Spleen (tissue), 11 donors: Measurements from ENCODE around the gene REPS2. TPM values are rescaled to one million over a fixed set of nuclear protein-coding genes. Genes with fewer than 3 reads are reported as not detected.
"Not testable (repeated sequence)": the region's sequence is repeated elsewhere in the genome, so short reads cannot be mapped to it uniquely, and the experiment has no call there.

Experiments
- DNase-seq: peaks from one replicate; pipeline ENCODE4 v3.0.0-alpha.2; 2020
- H3K27ac ChIP-seq, 8 donors: fragments of 200-600 bp; sonication (generic) in 7 of 8; 1 replicate in 4 of 8; 2 replicates in 4 of 8; pipeline versions ENCODE4 v1.5.0 to v1.8.0; 2016 to 2021; ENCODE audit warnings: inconsistent platforms in 4 of 8, mild to moderate bottlenecking in 4 of 8, moderate library complexity in 1 of 8
- H3K27me3 ChIP-seq, 7 donors: fragments of 200-600 bp; sonication (generic) in 6 of 7; replicated peaks in 1 of 7; 1 replicate in 4 of 7; 2 replicates in 3 of 7; pipeline versions ENCODE4 v1.5.0 to v1.8.0; 2016 to 2021; ENCODE audit warnings: inconsistent platforms in 3 of 7, mild to moderate bottlenecking in 1 of 7
- H3K36me3 ChIP-seq, 6 donors: fragments of 200-600 bp; sonication (generic) in 5 of 6; 1 replicate in 4 of 6; 2 replicates in 2 of 6; pipeline versions ENCODE4 v1.5.0 to v1.8.0; 2016 to 2021; ENCODE audit warnings: inconsistent platforms in 2 of 6
- H3K4me1 ChIP-seq, 6 donors: fragments of 200-600 bp; sonication (generic) in 5 of 6; 1 replicate in 3 of 6; 2 replicates in 3 of 6; pipeline versions ENCODE4 v1.5.0 to v1.8.0; 2016 to 2021; ENCODE audit warnings: inconsistent platforms in 3 of 6
- H3K4me3 ChIP-seq, 8 donors: fragments of 200-600 bp; sonication (generic) in 7 of 8; 1 replicate in 4 of 8; 2 replicates in 4 of 8; pipeline versions ENCODE4 v1.5.0 to v1.8.0; 2016 to 2021; ENCODE audit warnings: inconsistent platforms in 4 of 8, mild to moderate bottlenecking in 4 of 8, moderate library complexity in 2 of 8
- H3K9me3 ChIP-seq, 8 donors: fragments of 200-600 bp; sonication (generic) in 7 of 8; 1 replicate in 4 of 8; 2 replicates in 4 of 8; pipeline versions ENCODE4 v1.5.0 to v1.8.0; 2016 to 2021; ENCODE audit warnings: inconsistent platforms in 4 of 8
- CTCF ChIP-seq, 11 experiments: fragments of 200-600 bp in 7 of 11; fragments of 450-650 bp in 4 of 11; sonication (generic) in 4 of 11; IDR thresholded peaks in 8 of 11; conservative IDR thresholded peaks in 3 of 11; 1 replicate in 7 of 11; 2 replicates in 4 of 11; pipeline versions ENCODE4 v1.4.0 to v1.8.0; 2016 to 2021; ENCODE audit warnings: antibody characterized with exemption in 11 of 11, inconsistent platforms in 4 of 11, mild to moderate bottlenecking in 1 of 11
- POLR2A ChIP-seq, 3 donors: fragments of 450-650 bp; IDR thresholded peaks; one replicate each; pipeline ENCODE4 v1.5.1; 2017; ENCODE audit warnings: antibody characterized with exemption in 3 of 3, mild to moderate bottlenecking in 1 of 3
- POLR2AphosphoS5 ChIP-seq, 3 donors: sonication (generic); formaldehyde crosslinking; IDR thresholded peaks; one replicate each; pipeline ENCODE4 v1.5.1; 2017; ENCODE audit warnings: antibody characterized with exemption in 3 of 3
- WGBS, 5 donors: extraction: QIAGEN DNeasy Blood & Tissue Kit in 3 of 5; methylation state at CpG; one replicate each; pipeline versions ENCODE4 v1.1.5 to v1.1.7; 2013 to 2018; 5-methylcytosine and 5-hydroxymethylcytosine counted together
- intact Hi-C: fragments of 100-400 bp; cut with DNase I; formaldehyde crosslinking; loops from one replicate; pipeline ENCODE4 v1.15.0; 2023; ENCODE audit warnings: low total_unique reads
- polyA plus RNA-seq, 3 donors: library from polyadenylated mRNA; stranded (reverse); fragments of 200-250 nt; gene quantifications; one replicate each; pipeline ENCODE4 v1.2.1, GENCODE V29; 2013
- total RNA-seq, 7 donors: library from RNA; depleted of rRNA in 3 of 7; stranded (reverse); fragments of >200 nt in 3 of 7; fragmentation: NEBNext Ultra II Directional in 4 of 7; extraction: Animal tissue kit (Norgen Biotek cat#: 25700) in 4 of 7; gene quantifications; one replicate each; pipeline versions ENCODE4 v1.1.0 to v1.2.1, GENCODE V29; 2016 to 2021
- donor health status: healthy with polysubstance abuse.
- donor health status: DM: no; HTN: no; CAD: no; lungs with moderate emphysema.
- donor health status: DM: no; HTN: no; CAD: no.
- donor health status: Bipolar disorder and iron deficiency.
- donor health status: healthy.
- donor health status: DM: no; HTN: no; CAD: no.
- donor health status: DM: yes; HTN: yes; CAD: no.

REPS2 gene
- total and polyA plus RNA-seq, 10 donors: 1.5 to 18.3 (median 8.0) TPM

DNA sequence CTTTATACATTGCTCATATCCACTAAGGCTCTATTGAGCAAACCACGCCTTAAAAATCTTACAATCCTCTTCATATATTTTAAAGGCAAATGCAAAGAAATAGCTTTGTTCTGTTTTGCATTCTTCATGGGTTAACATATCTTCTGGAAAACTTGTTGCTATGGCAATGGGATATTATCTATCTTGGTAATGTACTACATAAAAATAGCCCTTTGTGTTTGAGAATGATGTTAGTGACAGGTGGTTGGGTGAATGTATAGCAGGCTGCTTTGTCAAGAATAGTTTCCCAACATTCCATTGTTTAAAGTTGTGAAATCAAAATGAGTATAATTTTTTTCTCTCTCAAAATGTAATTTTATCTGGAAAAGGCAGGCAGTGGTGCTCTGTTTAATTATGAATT is 16.8 kb downstream of the REPS2 start:
- DNase-seq: no peak
- H3K27me3 ChIP-seq: peaks cover 0 to 17% (median 0%) of the 10 kb centered on the region in 7 donors
- 89 to 97% (median 93%) methylated on average over 1 of the region's 1 CpG for WGBS, 5 donors
- intact Hi-C loops: no loop called here
- H3K9me3 ChIP-seq: no peaks in the 10 kb centered on the region
- H3K4me1 ChIP-seq: no peaks in the 10 kb centered on the region
- no peak for TF ChIP-seq POLR2A (IDR thresholded peaks at IDR 0.05)
- no peak for TF ChIP-seq POLR2AphosphoS5 (IDR thresholded peaks at IDR 0.05)
- no peak for TF ChIP-seq CTCF (IDR thresholded peaks at IDR 0.05 in 8 of 11, conservative IDR thresholded peaks at IDR 0.05 in 3 of 11)
- no peak overlapping the region for H3K27ac ChIP-seq
- H3K36me3 ChIP-seq: no peaks in the 10 kb centered on the region
- H3K4me3 ChIP-seq: no peak overlapping the region

GRCh38 chrX:16964976-16965375 is 18.5 kb downstream of the REPS2 start:
- 92% methylated on average over 18 of the region's 32 CpGs; no CpG with 5 or more reads in 4 of the 5 donors for WGBS, 5 donors
- not testable (repeated sequence) for H3K9me3 ChIP-seq

GRCh38 chrX:16966752-16967448 is 20.4 kb downstream of the REPS2 start:
- intact Hi-C loops: no loop called here
- 74 to 92% (median 85%) methylated on average over 2 of the region's 2 CpGs for WGBS, 5 donors
- Histone ChIP-seq H3K4me3 (no peak overlapping the region), H3K4me1 (no peaks in the 10 kb centered on the region), H3K36me3 (no peaks in the 10 kb centered on the region), H3K27me3 (no peaks in the 10 kb centered on the region), H3K27ac (no peak overlapping the region), H3K9me3 (no peaks in the 10 kb centered on the region)
- DNase-seq: no peak
- TF ChIP-seq POLR2A (IDR thresholded peaks at IDR 0.05) (no peak), POLR2AphosphoS5 (IDR thresholded peaks at IDR 0.05) (no peak), CTCF (IDR thresholded peaks at IDR 0.05 in 8 of 11, conservative IDR thresholded peaks at IDR 0.05 in 3 of 11) (no peak)

More at GRCh38 chrX:16964976-16965375, 18.5 kb downstream of the REPS2 start:
- H3K27ac ChIP-seq, H3K4me3 ChIP-seq, DNase-seq, H3K4me1 ChIP-seq, H3K36me3 ChIP-seq, intact Hi-C loops, H3K27me3 ChIP-seq: not testable (repeated sequence)

DNA sequence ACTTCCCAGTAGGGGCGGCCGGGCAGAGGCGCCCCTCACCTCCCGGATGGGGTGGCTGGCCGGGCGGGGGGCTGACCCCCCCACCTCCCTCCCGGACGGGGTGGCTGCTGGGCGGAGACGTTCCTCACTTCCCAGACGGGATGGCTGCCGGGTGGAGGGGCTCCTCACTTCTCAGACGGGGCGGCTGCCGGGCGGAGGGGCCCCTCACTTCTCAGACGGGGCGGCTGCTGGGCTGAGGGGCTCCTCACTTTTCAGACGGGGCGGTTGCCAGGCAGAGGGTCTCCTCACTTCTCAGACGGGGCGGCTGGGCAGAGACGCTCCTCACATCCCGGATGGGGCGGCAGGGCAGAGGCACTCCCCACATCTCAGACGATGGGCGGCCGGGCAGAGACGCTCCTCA is 22.3 kb downstream of the REPS2 start:
- H3K4me3 ChIP-seq, DNase-seq, intact Hi-C loops, H3K27me3 ChIP-seq, H3K9me3 ChIP-seq, H3K4me1 ChIP-seq, H3K27ac ChIP-seq, H3K36me3 ChIP-seq: not testable (repeated sequence)
- WGBS, 5 donors: 90 to 95% (median 93%) methylated on average over 8 to 29 of the region's 29 CpGs; no CpG with 5 or more reads in 2 of the 5 donors

GRCh38 chrX:16970977-16971376 is 24.5 kb downstream of the REPS2 start:
- H3K36me3 ChIP-seq: no peaks in the 10 kb centered on the region
- 45 to 64% (median 52%) methylated on average over 5 of the region's 5 CpGs for WGBS, 5 donors
- H3K27ac ChIP-seq: no peak overlapping the region
- no peaks in the 10 kb centered on the region for H3K9me3 ChIP-seq
- intact Hi-C loops: no loop called here
- H3K4me3 ChIP-seq: no peak overlapping the region
- TF ChIP-seq POLR2A (IDR thresholded peaks at IDR 0.05): no peak
- no peak for TF ChIP-seq POLR2AphosphoS5 (IDR thresholded peaks at IDR 0.05)
- no peak for TF ChIP-seq CTCF (IDR thresholded peaks at IDR 0.05 in 8 of 11, conservative IDR thresholded peaks at IDR 0.05 in 3 of 11)
- DNase-seq: no peak
- H3K27me3 ChIP-seq: no peaks in the 10 kb centered on the region
- no peaks in the 10 kb centered on the region for H3K4me1 ChIP-seq
